IMR-90 (cell line): ENCODE data around the gene GALNT9. TPM values are rescaled to one million over a fixed set of nuclear protein-coding genes. Genes with fewer than 3 reads are reported as not detected.

ENCODE experiments used
- ATAC-seq: fragments of 200-7000 bp; cut with Tn5 transposase; 2 replicates; pipeline ENCODE4 v1.9.1; 2020; ENCODE audit warnings: low read depth, mild to moderate bottlenecking, moderate library complexity
- BruUV-seq: library from RNA; stranded (reverse); fragments of 400-500 nt; replicated peaks from 2 replicates; lab custom pipeline; 2021; lab: Mats Ljungman, UMichigan
- CTCF ChIA-PET: fragments of 300-600 bp; formaldehyde crosslinking; extraction: SDS; loops from one replicate; lab custom pipeline; 2021; ENCODE audit warnings: antibody characterized with exemption; lab: Yijun Ruan, JAX
- POLR2A ChIA-PET: fragments of 300-600 bp; sonication (Branson Sonifier 250); formaldehyde crosslinking; loops from one replicate; lab custom pipeline; 2022; ENCODE audit warnings: antibody characterized with exemption; ENCODE audit not compliant: unreplicated experiment; lab: Charles Lee
- DNase-seq: peaks from one replicate; pipeline ENCODE4 v3.0.0; 2013
- H2AFZ ChIP-seq: replicated peaks from 2 replicates; pipeline ENCODE3; 2013; ENCODE audit warnings: low read length, mild to moderate bottlenecking; ENCODE audit not compliant: poor library complexity
- H2AK5ac ChIP-seq: 2 replicates; pipeline ENCODE4 v1.6.1; 2013; ENCODE audit warnings: low read depth, low read length, inconsistent platforms
- H2AK9ac ChIP-seq: replicated peaks from 2 replicates; pipeline ENCODE3; 2013; ENCODE audit warnings: mild to moderate bottlenecking, low read depth, low read length, moderate library complexity; ENCODE audit not compliant: poor library complexity
- H2BK120ac ChIP-seq: 2 replicates; pipeline ENCODE4 v1.6.1; 2013; ENCODE audit warnings: low read depth, low read length, inconsistent platforms
- H2BK15ac ChIP-seq: 3 replicates; pipeline ENCODE4 v1.6.1; 2013; ENCODE audit warnings: low read depth, low read length, inconsistent platforms
- H2BK20ac ChIP-seq: 2 replicates; pipeline ENCODE4 v1.6.1; 2013; ENCODE audit warnings: low read depth, mild to moderate bottlenecking, inconsistent platforms, low read length, moderate library complexity
- H2BK5ac ChIP-seq: 2 replicates; pipeline ENCODE4 v1.6.1; 2013; ENCODE audit warnings: mild to moderate bottlenecking, low read depth, low read length, inconsistent platforms; ENCODE audit not compliant: poor library complexity, severe bottlenecking
- H3K14ac ChIP-seq: replicated peaks from 2 replicates; pipeline ENCODE4 v1.6.1; 2013; ENCODE audit warnings: low read depth, low read length, inconsistent platforms
- H3K18ac ChIP-seq: 2 replicates; pipeline ENCODE4 v1.6.1; 2013; ENCODE audit warnings: low read depth, low read length, control low read depth
- H3K23ac ChIP-seq: 2 replicates; pipeline ENCODE4 v1.6.1; 2013; ENCODE audit warnings: low read depth, low read length, inconsistent platforms
- H3K27ac ChIP-seq: 2 replicates; pipeline ENCODE4 v1.5.1; 2013; ENCODE audit warnings: mild to moderate bottlenecking, control low read depth, low read length; ENCODE audit not compliant: insufficient read depth
- H3K27me3 ChIP-seq: 2 replicates; pipeline ENCODE4 v1.6.1; 2013; ENCODE audit warnings: low read length; ENCODE audit not compliant: control insufficient read depth, insufficient read depth
- H3K36me3 ChIP-seq: 2 replicates; pipeline ENCODE4 v1.6.1; 2013; ENCODE audit warnings: low read length, mixed read lengths; ENCODE audit not compliant: control insufficient read depth, insufficient read depth
- H3K4ac ChIP-seq: 2 replicates; pipeline ENCODE4 v1.6.1; 2013; ENCODE audit warnings: low read depth, low read length, inconsistent platforms
- H3K4me1 ChIP-seq: 2 replicates; pipeline ENCODE4 v1.6.1; 2013; ENCODE audit warnings: low read length, mixed read lengths; ENCODE audit not compliant: control insufficient read depth, insufficient read depth
- H3K4me2 ChIP-seq: 2 replicates; pipeline ENCODE4 v1.6.1; 2013; ENCODE audit warnings: low read depth, mild to moderate bottlenecking, control low read depth, low read length, moderate library complexity
- H3K4me3 ChIP-seq: 2 replicates; pipeline ENCODE4 v1.5.1; 2013; ENCODE audit warnings: low read depth, mild to moderate bottlenecking, control low read depth, low read length, moderate library complexity; ENCODE audit not compliant: insufficient read depth
- H3K56ac ChIP-seq: 2 replicates; pipeline ENCODE4 v1.6.1; 2013; ENCODE audit warnings: low read length, inconsistent platforms; ENCODE audit not compliant: insufficient read depth; ENCODE audit errors: extremely low read depth
- H3K79me1 ChIP-seq, 2 experiments: 2 replicates each; pipeline ENCODE4 v1.6.1; 2013; ENCODE audit warnings: low read length in 2 of 2, inconsistent platforms in 1 of 2, low read depth in 1 of 2
- H3K9ac ChIP-seq: 2 replicates; pipeline ENCODE4 v1.6.1; 2013; ENCODE audit warnings: low read depth, low read length, control low read depth
- H3K9me1 ChIP-seq: 2 replicates; pipeline ENCODE4 v1.6.1; 2013; ENCODE audit warnings: low read length, inconsistent platforms; ENCODE audit not compliant: insufficient read depth
- H3K9me3 ChIP-seq: 2 replicates; pipeline ENCODE4 v1.6.1; 2013; ENCODE audit warnings: low read length; ENCODE audit not compliant: control insufficient read depth, insufficient read depth
- H4K20me1 ChIP-seq: 2 replicates; pipeline ENCODE4 v1.6.1; 2013; ENCODE audit warnings: low read length, inconsistent platforms; ENCODE audit not compliant: insufficient read depth
- H4K5ac ChIP-seq: 2 replicates; pipeline ENCODE4 v1.6.1; 2013; ENCODE audit warnings: mild to moderate bottlenecking, low read depth, low read length, control low read depth
- H4K8ac ChIP-seq, 2 experiments: 2 replicates each; pipeline ENCODE4 v1.6.1; 2013; ENCODE audit warnings: low read depth in 2 of 2, low read length in 2 of 2, control low read depth in 1 of 2, inconsistent platforms in 1 of 2
- H4K91ac ChIP-seq: 2 replicates; pipeline ENCODE4 v1.6.1; 2013; ENCODE audit warnings: low read depth, low read length, inconsistent platforms; ENCODE audit not compliant: insufficient read depth
- BHLHE40 ChIP-seq: fragments of 150-350 bp; IDR thresholded peaks from 2 replicates; pipeline ENCODE4 v1.6.1; 2016; ENCODE audit warnings: mild to moderate bottlenecking, low read depth, low read length
- CEBPB ChIP-seq: IDR thresholded peaks from 2 replicates; pipeline ENCODE4 v1.6.1; 2012; ENCODE audit warnings: low read depth, low read length, improper control_type of control experiment
- ELK1 ChIP-seq: fragments of 150-350 bp; IDR thresholded peaks from 2 replicates; pipeline ENCODE4 v1.6.1; 2016; ENCODE audit warnings: low read depth, mild to moderate bottlenecking, low read length, moderate library complexity, borderline replicate concordance
- FOS ChIP-seq: fragments of 150-350 bp; IDR thresholded peaks from 2 replicates; pipeline ENCODE4 v1.6.1; 2016; ENCODE audit warnings: low read depth, low read length
- MAFK ChIP-seq: IDR thresholded peaks from 2 replicates; pipeline ENCODE4 v1.6.1; 2012; ENCODE audit warnings: low read depth, low read length, improper control_type of control experiment
- MAZ ChIP-seq: IDR thresholded peaks from 2 replicates; pipeline ENCODE4 v1.6.1; 2012; ENCODE audit warnings: low read depth, mild to moderate bottlenecking, low read length, improper control_type of control experiment, moderate library complexity, borderline replicate concordance
- NFE2L2 ChIP-seq: fragments of 150-350 bp; IDR thresholded peaks from 2 replicates; pipeline ENCODE4 v1.6.1; 2016; ENCODE audit warnings: low read depth, mild to moderate bottlenecking, low read length
- POLR2A ChIP-seq: IDR thresholded peaks from 2 replicates; pipeline ENCODE4 v1.6.1; 2012; ENCODE audit warnings: mild to moderate bottlenecking, low read depth, low read length
- RAD21 ChIP-seq: IDR thresholded peaks from 2 replicates; pipeline ENCODE4 v1.6.1; 2012; ENCODE audit warnings: low read length, improper control_type of control experiment
- RCOR1 ChIP-seq: IDR thresholded peaks from 2 replicates; pipeline ENCODE4 v1.6.1; 2012; ENCODE audit warnings: mild to moderate bottlenecking, low read length, improper control_type of control experiment; ENCODE audit not compliant: insufficient replicate concordance
- RFX5 ChIP-seq: IDR thresholded peaks from 2 replicates; pipeline ENCODE4 v1.8.0; 2012; ENCODE audit warnings: low read depth, mild to moderate bottlenecking, low read length, moderate library complexity
- SMC3 ChIP-seq: fragments of 150-350 bp; IDR thresholded peaks from 2 replicates; pipeline ENCODE4 v1.6.1; 2016; ENCODE audit warnings: low read depth, mild to moderate bottlenecking, antibody characterized with exemption, low read length, moderate library complexity
- WGBS, 2 experiments: methylation state at CpG; one replicate each; pipeline versions ENCODE4 v1.1.5 to v1.1.7; 2013; ENCODE audit warnings: missing lambda C conversion rate in 2 of 2; ENCODE audit not compliant: insufficient read length in 1 of 2; ENCODE audit errors: extremely low coverage in 2 of 2; 5-methylcytosine and 5-hydroxymethylcytosine counted together
- dilution Hi-C: fragments of 300-500 bp; cut with HindIII; formaldehyde crosslinking; loops from one replicate; pipeline ENCODE4 v1.14.3; 2018; ENCODE audit warnings: low sequenced_read_pairs; ENCODE audit not compliant: unreplicated experiment
- in situ Hi-C: fragments of 300-500 bp; cut with MboI; formaldehyde crosslinking; loops from 3 replicates; pipeline ENCODE4 v1.14.3; 2019; ENCODE audit warnings: low sequenced_read_pairs, inconsistent platforms, mixed read lengths
- intact Hi-C: fragments of 100-400 bp; cut with micrococcal nuclease; formaldehyde crosslinking; loops from 2 replicates; pipeline ENCODE4 v1.10.0; 2022
- polyA plus RNA-seq, 3 experiments: library from polyadenylated mRNA; depleted of rRNA; stranded (reverse); fragments of >200 nt; gene quantifications; 2 replicates each; pipeline ENCODE4 v1.2.3, GENCODE V29; 2012; ENCODE audit warnings: low replicate concordance in 1 of 3
- total RNA-seq: library from RNA; depleted of rRNA; stranded (reverse); fragments of >200 nt; gene quantifications from 2 replicates; pipeline ENCODE4 v1.2.3, GENCODE V29; 2012
- TF ChIP-seq, protein P1 (sequence below): fragments of 150-350 bp; IDR thresholded peaks from 2 replicates; pipeline ENCODE4 v1.6.1; 2017; ENCODE audit warnings: mild to moderate bottlenecking, antibody characterized with exemption, low read length, low read depth
- TF ChIP-seq, protein P2 (sequence below): conservative IDR thresholded peaks from 2 replicates; pipeline ENCODE4 v1.5.1; 2012; ENCODE audit warnings: mild to moderate bottlenecking, low read depth, low read length, improper control_type of control experiment

The GALNT9 gene
- total and polyA plus RNA-seq, 2 of the 4 experiments (the other 2 are of a cell fraction) = under 0.01 to 0.12 TPM

GRCh38 chr12:132249689-132250478 lies 79.5 kb downstream of the GALNT9 start:
- Histone ChIP-seq H3K4me3 (no peak overlapping the region), H3K27ac (no peak overlapping the region), H4K20me1 (no peaks in the 10 kb centered on the region), H3K9me1 (no peaks in the 10 kb centered on the region), H3K23ac (no peak overlapping the region), H2BK5ac (no peak overlapping the region), H2AFZ (no peak overlapping the region), H3K9ac (no peak overlapping the region), H3K18ac (no peak overlapping the region), H3K27me3 (peaks cover 4% of the 10 kb centered on the region; the same call in 1 of the 2 replicates), H4K8ac (no peak overlapping the region), H3K4me1 (no peaks in the 10 kb centered on the region), H3K4me2 (no peak overlapping the region), H4K91ac (no peak overlapping the region), H4K5ac (no peak overlapping the region), H2AK9ac (no peak overlapping the region), H3K56ac (no peak overlapping the region; the same call in 1 of the 2 replicates), H3K36me3 (no peaks in the 10 kb centered on the region), H3K4ac (no peak overlapping the region), H3K79me1 (no peaks in the 10 kb centered on the region), H2AK5ac (no peak overlapping the region), H2BK20ac (no peak overlapping the region), H3K9me3 (no peaks in the 10 kb centered on the region), H2BK15ac (no peak overlapping the region), H3K14ac (no peak overlapping the region), H2BK120ac (no peak overlapping the region)
- WGBS, 2 experiments = 70% methylated on average over 17 of the region's 39 CpGs; no CpG with 5 or more reads in 1 of the 2 experiments
- TF ChIP-seq SMC3 = no peak
- no peak for TF ChIP-seq ELK1
- TF ChIP-seq RFX5 = no peak
- TF ChIP-seq POLR2A = no peak
- TF ChIP-seq FOS = no peak
- TF ChIP-seq RAD21 = no peak
- no peak for TF ChIP-seq RCOR1
- no peak for TF ChIP-seq MAZ
- no peak for TF ChIP-seq MAFK
- TF ChIP-seq, protein P1, sequence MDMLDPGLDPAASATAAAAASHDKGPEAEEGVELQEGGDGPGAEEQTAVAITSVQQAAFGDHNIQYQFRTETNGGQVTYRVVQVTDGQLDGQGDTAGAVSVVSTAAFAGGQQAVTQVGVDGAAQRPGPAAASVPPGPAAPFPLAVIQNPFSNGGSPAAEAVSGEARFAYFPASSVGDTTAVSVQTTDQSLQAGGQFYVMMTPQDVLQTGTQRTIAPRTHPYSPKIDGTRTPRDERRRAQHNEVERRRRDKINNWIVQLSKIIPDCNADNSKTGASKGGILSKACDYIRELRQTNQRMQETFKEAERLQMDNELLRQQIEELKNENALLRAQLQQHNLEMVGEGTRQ = no peak
- TF ChIP-seq BHLHE40 = no peak
- TF ChIP-seq, protein P2, sequence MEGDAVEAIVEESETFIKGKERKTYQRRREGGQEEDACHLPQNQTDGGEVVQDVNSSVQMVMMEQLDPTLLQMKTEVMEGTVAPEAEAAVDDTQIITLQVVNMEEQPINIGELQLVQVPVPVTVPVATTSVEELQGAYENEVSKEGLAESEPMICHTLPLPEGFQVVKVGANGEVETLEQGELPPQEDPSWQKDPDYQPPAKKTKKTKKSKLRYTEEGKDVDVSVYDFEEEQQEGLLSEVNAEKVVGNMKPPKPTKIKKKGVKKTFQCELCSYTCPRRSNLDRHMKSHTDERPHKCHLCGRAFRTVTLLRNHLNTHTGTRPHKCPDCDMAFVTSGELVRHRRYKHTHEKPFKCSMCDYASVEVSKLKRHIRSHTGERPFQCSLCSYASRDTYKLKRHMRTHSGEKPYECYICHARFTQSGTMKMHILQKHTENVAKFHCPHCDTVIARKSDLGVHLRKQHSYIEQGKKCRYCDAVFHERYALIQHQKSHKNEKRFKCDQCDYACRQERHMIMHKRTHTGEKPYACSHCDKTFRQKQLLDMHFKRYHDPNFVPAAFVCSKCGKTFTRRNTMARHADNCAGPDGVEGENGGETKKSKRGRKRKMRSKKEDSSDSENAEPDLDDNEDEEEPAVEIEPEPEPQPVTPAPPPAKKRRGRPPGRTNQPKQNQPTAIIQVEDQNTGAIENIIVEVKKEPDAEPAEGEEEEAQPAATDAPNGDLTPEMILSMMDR = no peak
- TF ChIP-seq NFE2L2 = no peak
- no peak for TF ChIP-seq CEBPB
- CTCF ChIA-PET = no interaction called here
- in situ Hi-C loops (no loop called here), intact Hi-C loops (no loop called here), dilution Hi-C loops (no loop called here)
- ATAC-seq (no peak), DNase-seq (no peak)
- BruUV-seq = no TSS peak
- POLR2A ChIA-PET = no interaction called here
